HL-60/S4 treated with phorbol 12-myristate 13-acetate at 8.2 ng/mL for 4 days and 3 days (cell line): ENCODE data around the gene TRAF2.

Experiments used
- in situ Hi-C: fragments of 300-500 bp; cut with MboI; formaldehyde crosslinking; loops from 2 replicates; pipeline ENCODE4 v1.15.0; 2022; ENCODE audit warnings: low sequenced_read_pairs

The TRAF2 gene

DNA sequence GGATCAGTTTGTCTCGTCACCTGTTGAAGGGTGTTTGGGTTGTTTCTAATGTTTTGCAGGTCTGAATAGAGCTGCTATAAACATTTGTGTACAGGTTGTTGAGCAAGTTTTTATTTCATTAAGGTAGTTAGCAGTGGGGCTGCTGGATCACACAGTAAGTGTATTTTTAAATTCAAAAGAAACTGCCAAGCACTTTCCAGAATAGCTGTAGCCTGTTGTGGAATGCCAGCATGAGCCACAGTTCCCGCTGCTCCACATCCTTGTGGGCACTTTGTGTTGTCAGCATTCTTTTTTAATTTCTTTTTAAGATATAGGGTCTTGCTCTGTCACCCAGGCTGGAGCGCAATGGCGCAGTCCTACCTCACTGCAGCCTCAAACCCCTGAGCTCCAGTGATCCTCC is 43.7 kb downstream of the TRAF2 start:
- in situ Hi-C loops = no loop called here

DNA sequence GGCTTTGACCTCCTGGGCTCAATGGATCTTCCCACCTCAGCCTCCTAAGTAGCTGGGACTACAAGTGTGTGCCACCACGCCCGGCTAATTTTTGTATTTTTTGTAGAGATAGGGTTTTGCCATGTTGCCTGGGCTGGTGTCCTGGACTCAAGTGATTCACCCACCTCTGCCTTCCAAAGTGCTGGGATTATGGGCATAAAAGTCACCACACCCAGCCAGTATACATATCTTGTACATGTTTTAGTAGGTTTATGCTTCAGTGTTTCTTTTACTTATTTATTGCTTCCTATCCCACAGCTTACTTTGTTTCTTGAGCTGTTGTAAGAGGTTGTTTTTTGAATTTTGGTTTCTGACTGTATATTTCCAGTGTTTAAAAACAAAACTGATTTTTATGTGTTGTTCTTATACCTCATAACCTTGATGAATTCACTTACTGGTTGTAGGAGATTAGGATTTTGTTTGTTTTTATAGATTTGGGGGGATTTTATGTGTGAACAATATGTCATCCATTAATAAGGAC is 45.4 kb downstream of the TRAF2 start:
- in situ Hi-C loops = no loop called here

DNA sequence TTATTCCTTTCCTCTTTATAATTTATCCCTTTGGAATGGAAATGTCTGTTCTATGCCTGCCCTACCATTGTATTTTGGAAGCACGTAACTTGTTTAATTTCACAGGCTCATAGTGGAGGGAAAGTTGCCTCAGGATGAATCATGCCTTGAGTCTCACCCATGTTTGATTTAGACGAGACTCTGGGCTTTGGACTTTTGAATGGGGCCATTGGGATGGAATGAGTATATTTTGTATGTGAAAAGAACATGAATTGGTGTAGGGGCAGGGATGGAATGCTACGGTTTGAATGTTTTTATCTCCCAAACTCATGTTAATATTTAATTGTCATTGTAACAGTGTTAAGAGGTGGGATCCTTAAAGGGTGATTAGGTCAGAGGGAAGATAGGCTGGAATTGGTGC is 48.0 kb downstream of the TRAF2 start:
- in situ Hi-C loops = no loop called here

DNA sequence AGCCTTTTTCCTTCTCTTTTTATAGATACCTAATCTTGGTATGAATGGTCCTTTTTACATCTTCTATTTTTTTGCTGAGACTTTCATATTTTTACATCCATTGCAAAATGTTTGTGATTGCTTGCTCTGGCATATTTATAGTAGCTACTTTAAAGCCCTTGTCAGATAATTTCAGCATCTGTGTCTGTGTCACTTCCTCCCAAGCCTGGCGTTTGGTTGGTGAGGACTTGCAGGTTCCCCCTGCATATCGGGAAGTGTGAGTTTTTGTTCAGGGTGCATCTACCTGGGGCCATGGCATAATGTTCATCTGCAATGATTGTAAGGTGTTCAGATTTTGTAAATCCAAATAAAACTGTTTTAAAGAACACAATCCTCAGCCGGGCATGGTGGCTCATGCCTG is 49.3 kb downstream of the TRAF2 start:
- in situ Hi-C loops = no loop called here

DNA sequence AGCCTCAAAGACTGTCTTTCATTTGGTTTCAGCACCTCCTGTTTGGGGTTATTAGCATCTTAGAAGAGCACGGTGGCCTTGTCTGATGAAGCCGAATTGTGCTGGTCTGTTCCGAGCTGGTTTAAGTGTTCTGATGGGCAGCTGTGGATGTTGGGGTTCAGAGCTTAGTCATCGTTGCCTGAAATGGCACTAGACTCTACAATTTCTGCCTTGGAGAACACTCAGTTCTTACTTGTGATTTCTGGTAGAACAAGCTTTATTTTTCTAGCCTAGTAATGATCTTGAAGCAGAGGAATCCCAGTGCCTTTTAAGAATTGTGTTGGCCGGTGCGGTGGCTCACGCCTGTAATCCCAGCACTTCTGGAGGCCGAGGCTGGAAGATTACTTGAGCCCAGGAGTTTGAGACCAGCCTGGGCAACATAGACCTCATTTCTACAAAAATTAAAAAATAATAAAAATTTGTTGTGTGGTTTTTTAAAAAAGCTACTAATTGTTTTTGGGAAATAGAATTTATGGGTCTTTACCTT is 50.4 kb downstream of the TRAF2 start:
- in situ Hi-C loops = no loop called here

DNA sequence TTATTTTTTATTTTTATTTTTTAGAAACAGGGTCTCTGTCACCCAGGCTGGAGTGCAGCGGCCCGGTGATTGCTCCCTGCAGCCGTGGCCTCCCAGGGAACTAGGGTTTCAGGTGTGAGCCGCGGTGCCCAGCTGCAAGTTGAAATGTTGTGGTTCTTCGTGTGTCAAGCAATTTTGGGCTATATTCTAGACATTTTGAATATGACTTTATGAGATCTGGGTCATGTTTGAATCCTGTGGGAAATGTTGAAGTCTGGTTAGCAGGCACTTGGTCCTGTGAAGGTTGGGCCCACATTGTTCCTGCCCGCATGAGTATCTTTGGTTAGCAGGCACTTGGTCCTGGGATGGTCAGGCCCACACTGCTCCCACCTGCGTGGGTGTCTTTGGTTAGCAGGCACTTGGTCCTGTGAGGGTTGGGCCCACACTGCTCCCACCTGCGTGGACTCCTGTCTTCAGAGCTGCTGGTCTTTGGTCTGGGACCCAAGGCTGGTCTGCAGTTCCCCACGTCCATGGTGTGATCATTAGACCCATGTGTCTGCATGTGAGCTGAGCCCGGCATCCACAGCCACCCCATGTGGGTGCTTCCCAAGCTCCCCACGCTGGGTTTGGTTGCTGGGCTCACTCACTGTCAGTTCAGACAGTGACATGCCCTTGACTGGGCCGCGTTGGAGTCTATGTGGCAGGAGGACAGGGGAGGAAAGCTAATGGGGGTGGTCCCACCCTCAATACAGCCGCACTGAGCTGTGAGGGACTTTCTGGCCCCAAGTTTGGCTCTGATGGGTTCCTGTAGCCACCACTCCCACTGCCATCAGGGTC is 51.1 kb downstream of the TRAF2 start:
- in situ Hi-C loops = no loop called here

DNA sequence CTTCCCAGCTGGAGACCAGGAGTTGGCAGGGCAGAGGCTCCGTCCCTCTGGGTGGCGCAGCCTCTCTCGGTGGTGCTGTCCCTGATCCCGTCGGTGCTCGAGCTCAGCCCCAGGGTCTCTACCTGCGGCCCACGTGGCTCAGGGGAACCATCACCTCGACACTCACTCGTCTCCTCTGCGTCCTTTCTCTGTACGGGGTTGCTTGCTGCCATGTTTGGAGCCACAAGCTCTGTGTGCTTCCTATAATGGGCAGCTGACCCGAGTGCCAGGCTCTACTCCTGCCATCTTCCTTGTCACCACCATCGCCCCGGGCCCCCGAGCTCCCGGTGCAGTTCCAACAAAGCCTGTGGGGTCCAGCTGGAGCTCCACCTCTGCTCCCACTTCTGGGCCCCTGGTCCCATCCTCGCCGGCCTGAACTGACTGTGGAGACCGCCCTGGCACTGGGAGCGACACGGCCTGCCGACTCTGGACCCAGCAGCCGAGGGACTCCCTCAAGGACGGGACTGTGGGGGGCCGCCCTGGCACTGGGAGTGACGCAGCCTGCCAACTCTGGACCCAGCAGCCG is 53.2 kb downstream of the TRAF2 start:
- in situ Hi-C loops = no loop called here

DNA sequence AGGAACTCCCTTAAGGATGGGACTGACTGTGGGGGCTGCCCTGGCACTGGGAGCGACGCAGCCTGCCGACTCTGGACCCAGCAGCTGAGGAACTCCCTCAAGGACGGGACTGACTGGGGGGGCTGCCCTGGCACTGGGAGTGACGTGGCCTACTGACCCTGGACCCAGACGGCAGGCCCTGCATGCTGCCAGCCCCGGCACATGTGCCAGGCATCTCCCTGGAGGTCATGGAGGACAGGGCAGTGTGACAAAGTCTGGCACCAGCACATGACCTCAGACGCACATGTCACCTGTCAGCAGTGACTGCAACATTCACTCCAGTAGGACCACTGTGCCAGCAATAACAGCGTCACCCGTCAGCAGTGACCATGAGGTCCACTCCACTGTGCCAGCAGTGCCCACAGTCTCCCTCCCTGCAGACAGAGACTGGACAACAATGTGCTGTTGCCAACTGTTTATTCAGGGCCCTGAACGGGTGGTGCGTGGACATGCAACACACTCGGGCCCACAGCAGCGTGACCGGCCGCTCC is 53.7 kb downstream of the TRAF2 start:
- in situ Hi-C loops = no loop called here

DNA sequence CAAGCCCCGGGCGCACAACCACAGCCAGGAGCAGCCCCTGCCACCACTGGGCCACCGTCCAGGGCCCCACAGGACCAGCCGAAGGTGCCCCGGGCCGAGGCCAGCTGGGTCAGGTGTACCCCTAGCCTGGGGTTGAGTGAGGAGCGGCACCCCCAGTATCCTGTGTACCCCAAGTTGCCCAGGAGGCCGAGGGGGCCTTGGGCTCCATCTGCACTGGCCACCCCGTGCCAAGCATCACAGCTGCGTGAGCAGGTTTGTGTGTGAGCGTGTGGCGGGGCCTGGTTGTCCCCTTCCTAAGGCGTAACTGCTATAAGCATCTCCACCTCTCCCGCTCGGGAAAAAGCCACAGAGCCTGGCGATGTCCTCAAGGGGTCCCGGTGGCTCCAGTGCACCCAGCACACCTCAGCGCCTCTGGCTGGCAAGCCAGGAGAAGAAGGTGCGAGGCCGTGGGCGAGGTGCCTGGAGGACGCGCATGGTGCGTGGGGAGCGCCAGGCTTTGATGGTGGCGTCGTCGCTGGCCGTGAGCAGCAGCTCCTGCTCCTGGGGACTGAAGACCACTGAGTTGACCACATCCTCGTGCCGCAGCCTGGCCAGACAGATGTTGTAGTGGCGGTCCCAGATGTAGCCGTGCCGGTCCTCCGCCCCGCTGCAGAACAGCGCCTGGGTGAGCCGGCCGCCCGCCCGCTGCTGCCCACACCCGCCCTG is 54.4 kb downstream of the TRAF2 start:
- in situ Hi-C loops = no loop called here

DNA sequence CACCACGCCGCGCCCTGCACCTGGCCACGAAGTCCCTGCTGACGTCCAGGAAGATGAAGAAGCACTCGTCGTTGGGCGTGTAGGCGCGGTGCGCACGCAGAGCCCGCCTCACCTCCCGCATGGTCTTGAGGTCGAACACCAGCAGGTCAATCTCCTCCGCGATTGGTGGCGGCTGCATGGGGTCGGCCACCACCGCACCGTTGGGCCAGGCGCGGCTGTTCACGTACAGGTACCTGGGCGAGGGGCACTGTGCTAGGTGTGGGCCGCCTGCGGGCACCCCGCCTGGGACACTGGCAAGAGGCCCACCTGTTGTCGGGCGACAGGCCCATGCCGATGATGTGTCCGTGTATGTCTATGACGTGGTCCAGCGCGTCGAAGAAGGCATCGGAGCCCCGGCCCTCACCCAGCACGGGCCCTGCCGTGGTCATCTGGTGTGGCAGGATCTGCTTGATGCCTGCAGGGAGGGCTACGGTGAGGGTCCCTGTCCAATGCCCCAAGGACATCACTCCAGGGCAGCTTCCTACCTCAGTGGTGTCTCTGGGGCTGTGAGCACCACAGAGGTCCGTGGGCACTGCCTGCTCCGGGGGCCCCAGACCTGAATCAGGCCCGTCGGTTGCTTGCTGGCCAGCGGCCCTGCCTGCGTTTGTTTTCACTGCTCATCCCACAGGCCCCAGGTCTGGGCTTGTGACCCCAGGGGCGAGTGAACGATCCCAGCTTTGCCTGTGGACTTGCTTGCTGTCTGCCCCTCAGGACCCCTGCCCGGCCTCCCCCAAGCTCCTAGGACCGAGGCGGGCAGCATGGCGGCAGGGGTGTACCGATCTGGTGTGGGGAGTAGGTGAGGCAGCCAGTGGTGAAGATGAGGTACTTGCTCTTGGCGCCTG is 55.2 kb downstream of the TRAF2 start:
- in situ Hi-C loops = no loop called here

DNA sequence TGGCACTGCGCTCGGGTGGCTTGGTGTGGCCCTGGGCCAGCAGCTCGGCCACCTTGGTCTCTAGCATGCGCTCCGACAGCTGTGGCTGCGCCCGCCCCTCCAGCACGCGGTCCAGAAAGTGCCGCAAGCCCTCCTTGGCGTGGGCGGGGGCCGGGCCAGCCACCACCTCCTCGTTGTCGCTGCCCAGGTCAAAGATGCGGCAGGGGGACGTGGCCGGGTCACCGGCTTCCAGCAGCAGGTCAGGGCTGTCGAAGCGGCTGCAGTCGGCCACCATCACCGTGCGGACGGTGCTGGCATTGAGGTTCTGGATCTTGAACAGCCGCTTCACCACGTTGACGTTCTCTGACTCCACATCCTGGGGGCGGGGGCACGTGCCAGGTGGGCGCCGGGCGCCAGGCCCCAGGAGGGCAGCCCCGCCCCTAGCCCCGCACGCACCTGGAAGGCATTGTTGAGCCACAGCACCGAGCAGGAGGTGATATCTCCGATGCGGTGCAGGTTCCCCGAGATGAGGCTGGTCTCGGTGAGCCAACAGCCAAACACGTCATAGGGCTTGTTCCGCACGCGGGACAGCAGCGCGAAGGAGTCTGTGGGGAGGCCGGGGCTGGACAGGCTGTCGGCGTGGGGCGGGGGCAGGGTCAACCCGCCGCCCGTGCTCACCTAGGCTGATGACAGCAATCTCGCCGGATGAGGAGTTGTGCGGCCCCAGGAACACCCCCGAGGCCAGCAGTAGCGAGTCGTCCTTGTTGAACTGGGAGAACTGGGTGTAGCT is 56.0 kb downstream of the TRAF2 start:
- in situ Hi-C loops = no loop called here

DNA sequence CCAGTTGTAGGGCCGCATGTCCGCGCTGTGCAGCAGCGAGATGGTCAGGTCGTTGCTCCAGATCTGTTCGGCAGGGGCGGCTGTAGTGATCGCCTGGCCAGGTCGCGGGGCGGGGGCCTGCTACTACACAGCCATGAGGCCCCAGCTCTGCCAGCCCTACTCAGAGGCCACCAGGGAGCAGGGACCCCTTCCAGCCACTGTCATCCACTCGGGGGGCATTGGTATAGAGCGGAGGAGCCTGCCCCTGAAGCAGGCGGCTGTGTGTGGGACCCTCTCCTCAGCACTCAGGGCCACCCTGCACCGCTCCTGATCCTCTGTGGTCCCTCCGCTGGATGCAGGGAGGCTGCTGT is 56.5 kb downstream of the TRAF2 start:
- in situ Hi-C loops = no loop called here

DNA sequence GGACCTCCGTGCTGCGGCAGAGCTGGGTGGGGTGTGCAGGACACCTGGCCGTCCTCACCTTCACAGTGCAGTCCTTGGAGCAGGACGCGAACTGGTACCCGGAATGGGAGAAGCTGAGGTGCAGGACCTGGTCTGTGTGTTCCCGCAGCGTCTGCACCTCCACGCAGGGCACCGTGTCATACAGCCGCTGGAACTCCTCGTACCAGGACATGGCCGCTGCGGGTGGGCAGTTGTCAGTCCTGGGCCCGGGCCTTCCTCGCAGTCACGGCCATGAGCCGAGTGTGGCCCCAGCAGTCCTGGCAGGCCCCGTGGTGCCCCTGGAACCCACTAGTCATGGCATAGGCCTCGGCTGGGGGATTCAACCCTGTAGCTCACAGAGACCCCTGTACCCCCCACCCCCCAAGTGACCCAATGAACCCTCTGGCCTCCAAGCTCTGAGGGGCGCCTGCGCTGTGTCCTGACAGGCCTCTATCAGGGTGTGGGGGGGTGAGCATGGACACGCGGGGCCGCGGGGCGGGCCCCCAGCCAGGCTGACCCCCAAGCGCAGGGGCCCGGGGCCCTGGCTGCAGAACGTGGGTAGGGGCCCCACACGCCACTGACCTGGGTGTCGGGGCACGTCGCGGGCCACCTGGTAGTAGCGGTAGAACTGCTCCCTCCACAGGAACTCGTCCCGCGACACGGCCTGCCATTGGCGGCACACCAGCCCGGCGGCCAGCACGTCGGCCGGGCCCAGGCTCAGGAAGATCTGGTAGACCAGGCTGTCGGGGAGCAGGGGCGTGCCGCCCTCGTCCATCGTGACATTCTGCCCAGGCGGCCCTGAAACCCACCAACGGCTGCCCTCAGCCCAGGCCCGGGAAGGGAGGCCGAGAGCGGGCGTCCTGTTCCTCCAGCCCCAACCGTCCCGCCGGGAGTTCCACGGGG is 57.2 kb downstream of the TRAF2 start:
- in situ Hi-C loops = no loop called here

DNA sequence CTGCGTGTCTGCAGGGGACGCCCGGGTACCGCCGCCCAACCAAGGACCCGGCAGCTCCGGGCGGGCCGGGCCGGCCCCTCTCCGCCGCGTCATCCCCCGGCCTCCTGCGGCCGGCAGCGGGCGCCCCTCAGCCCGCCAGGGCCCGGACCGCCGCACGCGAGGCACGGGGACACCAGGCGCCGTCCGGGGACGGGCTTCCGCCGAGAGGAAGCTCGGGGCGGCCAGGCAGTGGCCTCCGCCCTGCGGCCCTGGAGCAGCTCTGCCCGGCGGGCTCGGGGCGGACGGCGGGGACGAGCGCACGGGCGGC is 57.8 kb downstream of the TRAF2 start:
- in situ Hi-C loops = no loop called here

DNA sequence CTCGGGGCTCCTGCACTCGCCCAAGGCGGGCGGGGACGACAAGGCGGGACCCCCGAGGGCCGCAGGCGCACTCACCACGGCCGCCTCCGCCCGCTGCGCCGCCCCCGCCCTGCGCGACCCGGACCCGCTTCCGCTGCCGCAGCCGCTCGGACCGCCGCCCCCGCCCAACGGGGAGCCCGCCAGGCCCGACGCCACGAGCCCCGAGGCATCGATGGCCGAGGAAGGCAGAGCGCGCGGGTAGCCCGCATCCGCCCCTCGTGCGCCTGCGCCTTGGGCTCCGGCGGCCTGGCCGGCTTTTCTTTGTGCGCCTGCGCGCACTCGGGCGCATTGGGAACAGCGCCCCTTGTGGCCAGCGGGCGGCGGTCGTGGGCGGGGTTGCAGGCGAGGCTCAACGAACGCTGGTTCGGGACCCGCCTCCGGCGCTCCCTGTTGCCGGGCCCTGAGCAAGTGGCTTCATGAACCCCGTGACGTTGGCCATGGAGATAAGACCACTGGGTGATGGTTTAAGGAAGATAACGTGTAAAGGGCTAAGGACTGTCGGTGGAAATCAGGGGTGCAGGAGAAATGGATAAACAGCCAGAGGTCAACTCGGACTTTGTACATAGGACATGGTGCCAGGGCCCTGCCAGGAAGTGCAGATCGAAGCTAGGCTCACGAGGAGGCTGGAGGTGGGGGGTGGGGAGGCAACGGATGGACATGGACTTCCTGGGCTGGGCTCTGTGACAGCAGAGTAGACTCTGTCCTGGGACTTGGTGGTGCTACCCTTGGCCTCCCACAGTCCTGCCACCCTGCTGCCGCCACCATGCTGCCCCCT is 58.4 kb downstream of the TRAF2 start, which contains the start of the genes C8G and FBXW5:
Gene C8G (plus strand): TSS at position 725 of the 814 bp plus-strand sequence. CDS start 78 bp downstream, at position 803.
Gene FBXW5 (minus strand): TSS at position 220 of the 814 bp plus-strand sequence. CDS start 655 bp downstream, outside the sequence.
- in situ Hi-C loops = no loop called here

DNA sequence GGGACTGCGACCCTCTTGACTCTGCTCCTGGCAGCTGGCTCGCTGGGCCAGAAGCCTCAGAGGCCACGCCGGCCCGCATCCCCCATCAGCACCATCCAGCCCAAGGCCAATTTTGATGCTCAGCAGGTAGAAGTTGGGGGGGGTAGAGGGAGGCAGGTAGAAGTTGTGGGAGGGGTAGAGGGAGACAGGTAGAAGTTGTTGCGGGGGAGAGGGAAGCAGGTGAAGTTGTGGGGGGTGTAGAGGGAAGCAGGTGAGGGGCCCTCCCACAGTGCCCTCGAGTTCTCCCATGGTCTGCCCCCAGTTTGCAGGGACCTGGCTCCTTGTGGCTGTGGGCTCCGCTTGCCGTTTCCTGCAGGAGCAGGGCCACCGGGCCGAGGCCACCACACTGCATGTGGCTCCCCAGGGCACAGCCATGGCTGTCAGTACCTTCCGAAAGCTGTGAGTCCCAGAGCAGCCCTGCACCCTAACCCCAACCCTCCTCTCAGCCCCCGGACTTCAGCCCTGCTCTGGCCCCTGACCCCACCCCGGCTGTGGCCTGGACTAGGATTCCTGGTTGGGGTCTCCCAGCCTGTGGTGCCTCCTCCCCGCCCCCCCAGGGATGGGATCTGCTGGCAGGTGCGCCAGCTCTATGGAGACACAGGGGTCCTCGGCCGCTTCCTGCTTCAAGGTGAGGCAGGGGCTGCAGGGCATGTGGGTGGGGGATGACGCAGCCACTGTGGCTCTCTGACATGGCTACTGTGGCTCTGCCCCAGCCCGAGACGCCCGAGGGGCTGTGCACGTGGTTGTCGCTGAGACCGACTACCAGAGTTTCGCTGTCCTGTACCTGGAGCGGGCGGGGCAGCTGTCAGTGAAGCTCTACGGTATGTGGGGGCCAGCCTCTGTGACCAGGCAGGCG is 59.3 kb downstream of the TRAF2 start:
- in situ Hi-C loops = no loop called here
